Right kidney (tissue), 1 donor: ENCODE results near the gene CLDN20.
"Not testable (repeated sequence)": the region's sequence is repeated elsewhere in the genome, so short reads cannot be mapped to it uniquely, and the experiment has no call there.

Experiments
- DNase-seq: peaks from one replicate; pipeline ENCODE4 v3.0.0-alpha.2; 2016

The CLDN20 gene

GRCh38 chr6:155245193-155245592 lies 18.6 kb upstream of the CLDN20 start:
- no peak for DNase-seq

- DNase-seq, result no peak
Observed at GRCh38 chr6:155245831-155246230, 18.0 kb upstream of the CLDN20 start.

- no peak for DNase-seq
Observed at GRCh38 chr6:155246825-155247224, 17.0 kb upstream of the CLDN20 start.

- DNase-seq, result no peak
Observed at GRCh38 chr6:155247618-155248007, 16.2 kb upstream of the CLDN20 start.

GRCh38 chr6:155248008-155249001 lies 15.5 kb upstream of the CLDN20 start:
- peak; percentile 32 for DNase-seq

GRCh38 chr6:155250701-155251381 lies 13.0 kb upstream of the CLDN20 start:
- no peak for DNase-seq

GRCh38 chr6:155252581-155252980 lies 11.2 kb upstream of the CLDN20 start:
- no peak for DNase-seq

- no peak for DNase-seq
Observed at GRCh38 chr6:155253337-155253736, 10.5 kb upstream of the CLDN20 start.

GRCh38 chr6:155254139-155254538 lies 9.7 kb upstream of the CLDN20 start:
- DNase-seq, result no peak

GRCh38 chr6:155256122-155256795 lies 7.6 kb upstream of the CLDN20 start:
- DNase-seq, result no peak

- DNase-seq, result no peak
Observed at GRCh38 chr6:155257796-155258195, 6.0 kb upstream of the CLDN20 start.

GRCh38 chr6:155259204-155259603 lies 4.6 kb upstream of the CLDN20 start:
- no peak for DNase-seq

- no peak for DNase-seq
Observed at GRCh38 chr6:155259897-155260296, 3.9 kb upstream of the CLDN20 start.

GRCh38 chr6:155260686-155261085 lies 3.1 kb upstream of the CLDN20 start:
- DNase-seq, result no peak

GRCh38 chr6:155261111-155261900 lies 2.5 kb upstream of the CLDN20 start:
- DNase-seq, result no peak

- DNase-seq, result no peak
Observed at GRCh38 chr6:155262655-155263054, 1.2 kb upstream of the CLDN20 start.

- DNase-seq, result no peak
Observed at GRCh38 chr6:155264693-155265320, 994 bp downstream of the CLDN20 start.

- DNase-seq, result no peak
Observed at GRCh38 chr6:155265843-155266535, 2.2 kb downstream of the CLDN20 start.

GRCh38 chr6:155267411-155267810 lies 3.6 kb downstream of the CLDN20 start:
- DNase-seq, result no peak

GRCh38 chr6:155268088-155268867 lies 4.5 kb downstream of the CLDN20 start:
- DNase-seq, result not testable (repeated sequence)
